ENCODE data around the gene SCN1B.

SCN1B gene

GRCh38 chr19:35052599-35053190, 22.4 kb downstream of the SCN1B start:
- DNase-seq (ENCODE audit: low spot score), result no peak
- no peak for TF ChIP-seq CTCF (IDR thresholded peaks at IDR 0.05; ENCODE audit: extremely low read depth, missing control alignments)

- TF ChIP-seq CTCF (IDR thresholded peaks at IDR 0.05; ENCODE audit: extremely low read depth, missing control alignments), result no peak
These were observed 23.5 kb downstream of the SCN1B start for GRCh38 chr19:35053667-35054293.

GRCh38 chr19:35054626-35055025, 24.4 kb downstream of the SCN1B start:
- no peak for TF ChIP-seq CTCF (IDR thresholded peaks at IDR 0.05; ENCODE audit: extremely low read depth, missing control alignments)
- no peak for DNase-seq (ENCODE audit: low spot score)

More at GRCh38 chr19:35053667-35054293, 23.5 kb downstream of the SCN1B start:
- DNase-seq (ENCODE audit: low spot score), result no peak

GRCh38 chr19:35055715-35056179, 25.5 kb downstream of the SCN1B start:
- TF ChIP-seq CTCF (IDR thresholded peaks at IDR 0.05; ENCODE audit: extremely low read depth, missing control alignments), result peak; percentile 10
- DNase-seq (ENCODE audit: low spot score), result no peak

GRCh38 chr19:35056513-35057063, 26.3 kb downstream of the SCN1B start:
- TF ChIP-seq CTCF (IDR thresholded peaks at IDR 0.05; ENCODE audit: extremely low read depth, missing control alignments), result no peak
- DNase-seq (ENCODE audit: low spot score), result no peak

GRCh38 chr19:35058370-35058769, 28.1 kb downstream of the SCN1B start:
- no peak for DNase-seq (ENCODE audit: low spot score)
- TF ChIP-seq CTCF (IDR thresholded peaks at IDR 0.05; ENCODE audit: extremely low read depth, missing control alignments), result no peak

GRCh38 chr19:35059006-35059798, 28.9 kb downstream of the SCN1B start:
- TF ChIP-seq CTCF (IDR thresholded peaks at IDR 0.05; ENCODE audit: extremely low read depth, missing control alignments), result no peak
- DNase-seq (ENCODE audit: low spot score), result no peak

All from GM20000 (cell line).